Measurements from ENCODE around the gene OCSTAMP. TPM values are rescaled to one million over a fixed set of nuclear protein-coding genes. Genes with fewer than 3 reads are reported as not detected.

OCSTAMP gene
- total RNA-seq, 4 donors from 2014 or later, result not detected

DNA sequence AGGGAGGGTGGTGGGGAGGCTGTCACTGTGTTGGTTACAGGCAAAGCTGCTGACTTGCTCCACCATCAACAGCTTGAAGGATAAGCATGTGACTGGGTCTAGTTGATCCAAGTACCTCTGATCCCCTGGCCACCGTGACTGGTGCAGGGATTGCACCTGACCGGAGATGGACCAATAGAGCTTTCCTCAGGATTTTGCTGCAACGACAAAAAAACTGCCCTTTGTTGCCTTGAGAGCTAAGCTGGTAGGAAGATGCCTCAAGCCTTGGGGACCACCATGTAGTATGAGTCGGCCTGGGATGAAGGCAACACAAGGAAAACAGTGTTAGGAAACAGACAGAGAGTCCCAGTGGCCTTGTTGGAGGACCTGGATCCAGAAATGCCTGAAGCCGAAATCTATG, 1.8 kb downstream of the OCSTAMP start:
- intact Hi-C loops (cut with DNase I), result no loop called here
- Histone ChIP-seq H3K4me3 (replicated peaks in 1 of 3) (no peak overlapping the region), H3K4me1 (no peaks in the 10 kb centered on the region), H3K27ac (no peak overlapping the region), H3K27me3 (no peaks in the 10 kb centered on the region), H3K9me3 (no peaks in the 10 kb centered on the region), H3K36me3 (no peaks in the 10 kb centered on the region)
- DNase-seq, result no peak
- 88 to 89% methylated on average over 5 of the region's 5 CpGs for WGBS, 2 donors
- TF ChIP-seq, protein P1, sequence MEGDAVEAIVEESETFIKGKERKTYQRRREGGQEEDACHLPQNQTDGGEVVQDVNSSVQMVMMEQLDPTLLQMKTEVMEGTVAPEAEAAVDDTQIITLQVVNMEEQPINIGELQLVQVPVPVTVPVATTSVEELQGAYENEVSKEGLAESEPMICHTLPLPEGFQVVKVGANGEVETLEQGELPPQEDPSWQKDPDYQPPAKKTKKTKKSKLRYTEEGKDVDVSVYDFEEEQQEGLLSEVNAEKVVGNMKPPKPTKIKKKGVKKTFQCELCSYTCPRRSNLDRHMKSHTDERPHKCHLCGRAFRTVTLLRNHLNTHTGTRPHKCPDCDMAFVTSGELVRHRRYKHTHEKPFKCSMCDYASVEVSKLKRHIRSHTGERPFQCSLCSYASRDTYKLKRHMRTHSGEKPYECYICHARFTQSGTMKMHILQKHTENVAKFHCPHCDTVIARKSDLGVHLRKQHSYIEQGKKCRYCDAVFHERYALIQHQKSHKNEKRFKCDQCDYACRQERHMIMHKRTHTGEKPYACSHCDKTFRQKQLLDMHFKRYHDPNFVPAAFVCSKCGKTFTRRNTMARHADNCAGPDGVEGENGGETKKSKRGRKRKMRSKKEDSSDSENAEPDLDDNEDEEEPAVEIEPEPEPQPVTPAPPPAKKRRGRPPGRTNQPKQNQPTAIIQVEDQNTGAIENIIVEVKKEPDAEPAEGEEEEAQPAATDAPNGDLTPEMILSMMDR (IDR thresholded peaks at IDR 0.05), result no peak
- TF ChIP-seq POLR2A (IDR thresholded peaks at IDR 0.05), result no peak

DNA sequence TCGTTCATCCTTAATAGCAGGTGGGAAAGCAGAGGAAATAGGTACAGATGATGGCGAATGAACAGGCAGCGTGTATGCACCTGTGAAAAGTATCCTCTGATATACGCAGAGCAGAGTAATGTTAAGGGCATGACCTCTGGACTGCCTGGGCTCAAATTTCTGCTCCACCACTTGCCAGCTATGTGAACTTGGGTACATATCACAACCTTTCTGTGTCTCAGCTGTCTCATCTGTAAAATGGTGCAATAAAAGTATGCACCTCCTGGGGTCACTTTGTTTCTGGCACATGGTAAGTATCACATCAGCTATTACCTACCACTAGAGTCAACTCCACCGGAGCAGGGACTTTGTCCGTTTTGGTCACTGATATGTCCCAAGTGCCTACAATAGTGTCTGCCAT, 2.5 kb downstream of the OCSTAMP start:
- intact Hi-C loops (cut with DNase I), result no loop called here
- no peaks in the 10 kb centered on the region for H3K9me3 ChIP-seq
- no peak overlapping the region for H3K4me3 ChIP-seq (replicated peaks in 1 of 3)
- TF ChIP-seq, protein P1 (IDR thresholded peaks at IDR 0.05), result no peak
- no peak for TF ChIP-seq POLR2A (IDR thresholded peaks at IDR 0.05)
- H3K27me3 ChIP-seq, result no peaks in the 10 kb centered on the region
- H3K4me1 ChIP-seq, result no peaks in the 10 kb centered on the region
- H3K36me3 ChIP-seq, result no peaks in the 10 kb centered on the region
- no peak for DNase-seq
- no peak overlapping the region for H3K27ac ChIP-seq
- 85 to 89% methylated on average over 6 of the region's 6 CpGs for WGBS, 2 donors

DNA sequence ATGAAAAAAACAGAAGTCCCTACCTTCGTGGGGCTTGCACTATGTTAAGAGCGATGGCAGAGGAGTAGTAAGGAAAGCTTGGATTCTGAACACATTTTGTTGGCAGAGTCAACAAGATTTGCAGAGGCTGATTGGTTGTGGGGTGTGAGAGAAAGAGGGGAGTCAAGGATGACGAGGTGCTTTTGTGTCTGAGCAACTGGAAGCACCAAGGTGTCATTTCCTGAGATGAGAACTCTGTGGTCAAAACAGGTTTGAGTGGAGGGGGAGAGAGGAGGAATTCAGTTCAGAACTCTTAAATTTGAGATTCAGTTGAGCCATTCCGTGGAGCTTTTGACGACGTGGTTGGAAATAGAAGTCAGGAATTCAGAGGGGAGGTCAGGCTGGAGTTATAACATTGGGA, 3.5 kb downstream of the OCSTAMP start:
- no peaks in the 10 kb centered on the region for H3K27me3 ChIP-seq
- H3K36me3 ChIP-seq, result no peaks in the 10 kb centered on the region
- intact Hi-C loops (cut with DNase I), result no loop called here
- H3K4me1 ChIP-seq, result no peaks in the 10 kb centered on the region
- DNase-seq, result no peak
- H3K27ac ChIP-seq, result no peak overlapping the region
- no peaks in the 10 kb centered on the region for H3K9me3 ChIP-seq
- no peak for TF ChIP-seq POLR2A (IDR thresholded peaks at IDR 0.05)
- TF ChIP-seq, protein P1 (IDR thresholded peaks at IDR 0.05), result no peak
- 73 to 76% methylated on average over 6 of the region's 6 CpGs for WGBS, 2 donors
- H3K4me3 ChIP-seq (replicated peaks in 1 of 3), result no peak overlapping the region

DNA sequence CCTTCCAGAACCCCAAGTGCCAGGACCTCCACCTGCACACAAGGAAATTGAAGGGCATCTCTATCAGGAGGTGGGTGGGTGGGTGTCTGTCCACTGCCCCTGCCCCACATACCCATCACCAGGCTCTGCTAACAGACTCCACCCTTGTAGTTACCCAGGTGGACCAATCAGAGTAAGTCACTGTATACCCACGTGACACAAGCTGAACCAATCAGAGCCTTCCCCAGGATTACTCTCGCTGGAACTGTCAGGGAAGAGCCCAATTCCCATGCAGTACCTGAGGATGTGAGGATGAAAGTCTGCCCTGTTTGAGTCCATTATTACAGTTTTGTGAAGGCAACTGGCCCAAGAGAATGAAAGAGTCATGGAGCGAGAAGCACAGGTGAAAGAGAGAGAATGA, 4.2 kb downstream of the OCSTAMP start:
- no peak overlapping the region for H3K4me3 ChIP-seq (replicated peaks in 1 of 3)
- no peaks in the 10 kb centered on the region for H3K9me3 ChIP-seq
- H3K27me3 ChIP-seq, result no peaks in the 10 kb centered on the region

DNA sequence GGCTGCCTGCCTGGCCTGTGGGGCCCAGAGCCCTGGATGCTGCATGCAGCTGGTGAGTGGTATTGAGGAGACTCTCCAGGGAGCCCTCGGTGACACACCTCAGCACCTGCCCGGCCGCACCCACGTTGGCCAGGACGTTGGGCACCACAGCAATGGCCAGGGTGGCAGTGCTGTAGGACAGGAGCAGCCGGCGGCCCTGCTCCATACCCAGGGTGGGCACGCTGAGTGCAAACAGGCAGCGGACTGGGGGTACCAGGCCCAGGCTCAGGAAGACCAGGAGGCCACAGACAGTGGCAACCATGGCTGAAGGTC, 4.7 kb downstream of the OCSTAMP start:
- WGBS, 2 donors, result 100% methylated on average over 2 of the region's 9 CpGs; no CpG with 5 or more reads in 1 of the 2 donors
- intact Hi-C loops (cut with DNase I), result no loop called here
- no peak for TF ChIP-seq POLR2A (IDR thresholded peaks at IDR 0.05)
- TF ChIP-seq, protein P1 (IDR thresholded peaks at IDR 0.05), result no peak

More for the DNA sequence above, 4.2 kb downstream of the OCSTAMP start:
- TF ChIP-seq POLR2A (IDR thresholded peaks at IDR 0.05), result no peak
- TF ChIP-seq, protein P1 (IDR thresholded peaks at IDR 0.05), result no peak
- Histone ChIP-seq H3K4me1 (no peaks in the 10 kb centered on the region), H3K27ac (no peak overlapping the region), H3K36me3 (no peaks in the 10 kb centered on the region)
- 84 to 86% methylated on average over 3 of the region's 3 CpGs for WGBS, 2 donors
- DNase-seq, result no peak
- intact Hi-C loops (cut with DNase I), result no loop called here

More for the DNA sequence above, 4.7 kb downstream of the OCSTAMP start:
- Histone ChIP-seq H3K4me1 (no peaks in the 10 kb centered on the region), H3K36me3 (no peaks in the 10 kb centered on the region), H3K27ac (no peak overlapping the region), H3K9me3 (no peaks in the 10 kb centered on the region), H3K4me3 (replicated peaks in 1 of 3) (no peak overlapping the region), H3K27me3 (no peaks in the 10 kb centered on the region)
- DNase-seq, result no peak

Data from thyroid gland (tissue), 4 donors.